Nephron progenitor cell (in vitro differentiated cells): Measurements from ENCODE around the gene CMTM1.

Source experiments
- DNase-seq: peaks from one replicate; pipeline ENCODE4 v3.0.0; 2021
- H3K27ac Mint-ChIP-seq: 2 replicates; pipeline ENCODE4 v1.8.0; 2021; ENCODE audit warnings: mild to moderate bottlenecking, moderate library complexity, mixed read lengths
- H3K27me3 Mint-ChIP-seq: 2 replicates; pipeline ENCODE4 v1.8.0; 2021; ENCODE audit warnings: mild to moderate bottlenecking, low read depth, mixed read lengths; ENCODE audit not compliant: poor library complexity
- H3K36me3 Mint-ChIP-seq: 2 replicates; pipeline ENCODE4 v1.8.0; 2021; ENCODE audit warnings: low read depth, mixed read lengths
- H3K4me1 Mint-ChIP-seq: 2 replicates; pipeline ENCODE4 v1.8.0; 2021; ENCODE audit warnings: mixed read lengths
- H3K4me3 Mint-ChIP-seq: 2 replicates; pipeline ENCODE4 v1.8.0; 2021; ENCODE audit warnings: mild to moderate bottlenecking, moderate library complexity, mixed read lengths
- H3K9me3 Mint-ChIP-seq: 2 replicates; pipeline ENCODE4 v1.8.0; 2021; ENCODE audit warnings: mild to moderate bottlenecking, moderate library complexity, mixed read lengths
- TF ChIP-seq, protein P1 (sequence below): fragments of 200-600 bp; sonication (generic); IDR thresholded peaks from 2 replicates; pipeline ENCODE4 v1.5.0; 2021; ENCODE audit warnings: antibody characterized with exemption

CMTM1 gene, protein sequence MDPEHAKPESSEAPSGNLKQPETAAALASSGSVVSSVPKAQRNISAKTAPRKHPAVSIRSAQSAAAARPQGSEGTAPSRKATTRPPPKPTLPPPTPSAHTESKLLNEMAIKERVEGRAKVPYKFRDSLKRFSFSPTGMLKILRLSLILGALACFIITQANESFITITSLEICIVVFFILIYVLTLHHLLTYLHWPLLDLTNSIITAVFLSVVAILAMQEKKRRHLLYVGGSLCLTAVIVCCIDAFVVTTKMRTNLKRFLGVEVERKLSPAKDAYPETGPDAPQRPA

DNA sequence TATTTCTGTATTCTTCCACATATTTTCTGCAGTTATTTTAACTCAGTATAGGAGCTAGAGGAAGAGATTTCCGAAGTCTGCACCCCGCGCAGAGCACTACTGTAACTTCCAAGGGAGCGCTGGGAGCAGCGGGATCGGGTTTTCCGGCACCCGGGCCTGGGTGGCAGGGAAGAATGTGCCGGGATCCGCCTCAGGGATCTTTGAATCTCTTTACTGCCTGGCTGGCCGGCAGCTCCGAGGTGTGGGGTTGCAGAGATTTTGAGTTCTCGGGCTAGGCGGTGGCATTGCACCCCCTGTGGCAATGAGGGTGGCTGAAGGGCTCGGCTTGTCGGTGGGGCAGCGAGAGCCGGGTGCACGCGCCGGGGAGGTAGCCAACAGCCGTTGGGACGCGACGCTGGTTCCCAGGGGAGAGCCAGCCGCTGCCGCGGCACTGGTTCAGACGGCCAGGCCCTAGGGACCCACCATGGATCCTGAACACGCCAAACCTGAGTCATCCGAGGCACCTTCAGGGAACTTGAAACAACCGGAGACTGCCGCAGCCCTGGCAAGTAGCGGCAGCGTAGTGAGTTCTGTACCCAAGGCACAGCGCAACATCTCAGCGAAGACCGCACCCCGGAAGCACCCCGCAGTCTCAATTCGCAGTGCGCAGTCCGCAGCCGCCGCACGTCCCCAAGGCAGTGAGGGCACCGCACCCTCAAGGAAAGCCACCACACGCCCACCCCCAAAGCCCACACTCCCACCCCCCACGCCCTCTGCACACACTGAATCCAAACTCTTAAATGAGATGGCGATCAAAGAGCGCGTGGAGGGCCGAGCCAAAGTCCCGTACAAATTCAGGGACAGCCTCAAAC lies at the start of gene CMTM1:
CMTM1 (plus strand) TSS at position 389 of the 851 bp plus-strand sequence; CDS start at position 464, 75 bp downstream.
- H3K27ac Mint-ChIP-seq, result no peak within 1 kb of the TSS
- no peaks in the 10 kb centered on the region for H3K27me3 Mint-ChIP-seq
- TF ChIP-seq, protein P1, sequence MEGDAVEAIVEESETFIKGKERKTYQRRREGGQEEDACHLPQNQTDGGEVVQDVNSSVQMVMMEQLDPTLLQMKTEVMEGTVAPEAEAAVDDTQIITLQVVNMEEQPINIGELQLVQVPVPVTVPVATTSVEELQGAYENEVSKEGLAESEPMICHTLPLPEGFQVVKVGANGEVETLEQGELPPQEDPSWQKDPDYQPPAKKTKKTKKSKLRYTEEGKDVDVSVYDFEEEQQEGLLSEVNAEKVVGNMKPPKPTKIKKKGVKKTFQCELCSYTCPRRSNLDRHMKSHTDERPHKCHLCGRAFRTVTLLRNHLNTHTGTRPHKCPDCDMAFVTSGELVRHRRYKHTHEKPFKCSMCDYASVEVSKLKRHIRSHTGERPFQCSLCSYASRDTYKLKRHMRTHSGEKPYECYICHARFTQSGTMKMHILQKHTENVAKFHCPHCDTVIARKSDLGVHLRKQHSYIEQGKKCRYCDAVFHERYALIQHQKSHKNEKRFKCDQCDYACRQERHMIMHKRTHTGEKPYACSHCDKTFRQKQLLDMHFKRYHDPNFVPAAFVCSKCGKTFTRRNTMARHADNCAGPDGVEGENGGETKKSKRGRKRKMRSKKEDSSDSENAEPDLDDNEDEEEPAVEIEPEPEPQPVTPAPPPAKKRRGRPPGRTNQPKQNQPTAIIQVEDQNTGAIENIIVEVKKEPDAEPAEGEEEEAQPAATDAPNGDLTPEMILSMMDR, result no peak
- peaks cover 35% of the 10 kb centered on the region for H3K36me3 Mint-ChIP-seq
- no peak within 1 kb of the TSS for H3K4me3 Mint-ChIP-seq
- H3K9me3 Mint-ChIP-seq, result no peaks in the 10 kb centered on the region
- DNase-seq, result no peak
- H3K4me1 Mint-ChIP-seq, result no peaks in the 10 kb centered on the region

DNA sequence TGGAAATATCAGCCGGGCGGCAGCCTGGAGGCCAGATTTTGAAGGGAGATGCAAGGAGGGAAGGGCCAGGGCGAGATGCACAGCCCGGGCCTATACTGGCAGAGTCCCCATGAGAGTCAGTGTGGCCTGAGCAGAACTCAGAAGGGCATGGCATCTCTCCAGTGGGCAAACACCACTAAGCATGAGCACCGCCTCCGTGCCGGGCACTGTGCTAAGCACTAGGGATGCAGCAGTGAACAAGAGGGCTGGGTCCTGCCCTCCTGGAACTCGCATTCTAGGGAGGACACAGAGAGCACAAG lies 49.8 kb upstream of the CMTM1 start:
- Mint-ChIP-seq H3K4me3 (no peak overlapping the region), H3K4me1 (peaks cover 31% of the 10 kb centered on the region), H3K9me3 (no peaks in the 10 kb centered on the region), H3K36me3 (peaks cover 61% of the 10 kb centered on the region), H3K27me3 (peaks cover 2% of the 10 kb centered on the region), H3K27ac (no peak overlapping the region)
- TF ChIP-seq, protein P1, result no peak
- no peak for DNase-seq

DNA sequence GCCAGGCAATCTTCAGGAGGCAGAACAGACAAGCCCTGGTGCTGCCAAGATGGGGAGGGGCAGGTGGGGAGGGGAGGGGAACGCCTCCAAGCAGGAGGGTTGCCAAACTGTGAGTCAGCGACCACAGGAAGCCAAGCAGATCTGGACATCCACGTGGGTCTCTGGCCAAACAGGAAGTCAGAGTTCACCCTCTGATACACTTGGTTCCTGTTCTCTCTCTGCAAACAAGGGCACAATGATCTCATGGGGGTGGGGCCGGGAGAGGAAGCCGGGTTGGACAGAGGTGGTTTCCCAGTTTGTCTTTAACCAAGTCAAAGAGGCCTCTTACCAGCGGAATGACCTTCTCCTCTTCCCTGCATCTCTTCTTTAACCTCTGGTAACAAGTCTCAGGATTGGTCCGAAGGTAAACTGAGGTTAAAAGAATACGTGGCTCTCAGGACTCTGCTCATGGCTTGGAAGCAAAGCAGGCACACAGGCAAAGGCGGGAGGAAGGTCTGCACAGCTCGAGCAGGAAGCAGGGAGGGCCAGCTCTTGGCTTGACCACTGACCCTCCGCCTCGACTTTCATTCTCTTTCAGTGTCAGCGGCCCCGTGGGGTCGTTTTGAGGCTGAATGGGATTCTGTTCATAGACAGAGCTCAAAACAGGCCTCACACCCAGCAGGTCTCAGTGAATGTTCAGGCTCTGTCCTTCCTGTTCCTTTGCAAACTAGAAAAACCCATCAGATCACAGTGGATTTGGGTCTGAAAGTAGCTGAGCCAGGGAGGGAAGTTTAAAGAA lies 49.2 kb upstream of the CMTM1 start:
- TF ChIP-seq, protein P1, result no peak
- H3K4me3 Mint-ChIP-seq, result no peak overlapping the region
- peaks cover 2% of the 10 kb centered on the region for H3K27me3 Mint-ChIP-seq
- H3K4me1 Mint-ChIP-seq, result peaks cover 26% of the 10 kb centered on the region
- no peak for DNase-seq
- H3K27ac Mint-ChIP-seq, result peak overlapping the region; percentile 84
- no peaks in the 10 kb centered on the region for H3K9me3 Mint-ChIP-seq
- H3K36me3 Mint-ChIP-seq, result peaks cover 57% of the 10 kb centered on the region

DNA sequence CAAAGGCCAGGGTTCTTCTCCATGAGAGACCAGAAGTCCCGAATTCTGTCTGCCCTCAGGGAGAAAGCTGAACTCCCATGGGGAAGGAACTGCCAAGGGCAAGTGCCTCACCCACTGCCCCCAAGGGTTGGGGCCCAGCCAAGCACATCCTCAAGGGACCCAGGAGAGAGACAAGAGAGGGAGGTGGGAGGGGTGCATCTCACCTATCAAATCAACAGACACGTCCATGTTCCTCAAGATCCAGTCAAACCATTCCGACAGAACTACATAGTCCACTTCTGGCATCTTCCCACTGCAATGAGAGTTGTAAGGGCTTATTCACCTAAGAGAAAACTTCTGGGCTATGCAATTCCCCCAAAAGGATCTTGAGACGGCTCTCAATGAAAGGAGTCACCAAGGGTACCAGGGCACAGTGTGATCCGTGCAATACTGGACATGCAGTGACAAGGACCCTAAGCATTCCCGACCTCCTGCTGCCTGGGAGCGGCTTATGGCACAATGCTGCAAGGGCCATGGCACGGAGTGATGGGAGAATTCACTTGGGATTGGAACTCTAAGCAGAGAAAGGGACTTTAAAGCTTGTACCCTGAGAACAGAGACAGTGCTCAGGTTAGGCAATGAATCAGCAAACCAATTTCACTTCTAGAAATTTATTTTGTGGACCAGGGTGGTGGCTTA lies 48.5 kb upstream of the CMTM1 start:
- H3K27me3 Mint-ChIP-seq, result peaks cover 2% of the 10 kb centered on the region
- H3K4me1 Mint-ChIP-seq, result peaks cover 24% of the 10 kb centered on the region
- H3K9me3 Mint-ChIP-seq, result no peaks in the 10 kb centered on the region
- no peak overlapping the region for H3K4me3 Mint-ChIP-seq
- DNase-seq, result no peak
- TF ChIP-seq, protein P1, result no peak
- peaks cover 55% of the 10 kb centered on the region for H3K36me3 Mint-ChIP-seq
- H3K27ac Mint-ChIP-seq, result peak overlapping the region; percentile 84

DNA sequence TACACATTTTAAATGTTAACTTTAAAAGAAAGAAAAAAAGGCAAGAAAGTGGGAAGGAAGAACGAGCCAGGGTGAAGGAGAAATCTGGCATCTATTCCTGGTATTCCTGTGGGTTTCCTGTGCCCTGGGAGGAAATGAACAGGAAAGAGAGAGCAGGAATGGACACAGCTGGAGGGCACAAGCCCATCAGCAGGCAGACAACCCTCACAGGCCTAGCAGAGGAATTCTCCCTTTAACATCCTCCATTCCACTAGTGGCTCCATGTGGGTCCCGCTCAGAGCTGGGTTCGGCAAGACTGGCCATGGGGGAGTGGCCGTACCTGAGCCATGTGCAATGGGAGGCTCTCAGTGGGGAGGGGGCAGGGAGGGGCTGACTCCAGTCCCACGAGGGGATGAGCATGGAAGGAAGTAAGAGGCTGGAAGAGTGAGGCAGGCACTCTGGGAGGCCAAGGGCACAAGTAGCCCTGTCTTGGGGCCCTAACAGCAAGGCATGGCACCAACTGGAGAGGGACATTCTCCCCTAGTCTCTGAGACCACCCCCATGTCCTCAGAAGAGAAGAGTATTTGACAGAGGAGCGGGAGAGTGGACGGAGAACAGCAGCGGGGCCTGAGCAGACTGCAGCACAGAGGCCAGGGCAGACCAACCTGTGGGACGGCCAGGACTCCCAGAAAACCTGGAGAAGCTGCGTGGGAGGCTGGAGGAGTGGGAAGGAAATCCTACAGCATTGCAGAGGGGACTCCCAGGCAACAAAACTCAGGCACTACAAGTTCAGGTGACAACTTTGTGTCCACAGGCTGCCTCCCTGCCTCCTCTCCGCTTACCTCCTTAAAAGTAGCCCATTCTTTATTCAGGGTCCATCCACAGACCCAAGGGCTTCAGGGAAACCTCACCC lies 46.5 kb upstream of the CMTM1 start:
- TF ChIP-seq, protein P1, result no peak

More for the DNA sequence above, 46.5 kb upstream of the CMTM1 start:
- peaks cover 19% of the 10 kb centered on the region for H3K4me1 Mint-ChIP-seq
- H3K36me3 Mint-ChIP-seq, result peaks cover 40% of the 10 kb centered on the region
- no peaks in the 10 kb centered on the region for H3K9me3 Mint-ChIP-seq
- H3K27me3 Mint-ChIP-seq, result peaks cover 2% of the 10 kb centered on the region
- no peak overlapping the region for H3K4me3 Mint-ChIP-seq
- no peak overlapping the region for H3K27ac Mint-ChIP-seq
- no peak for DNase-seq
